Neural progenitor cell (in vitro differentiated cells): ENCODE measurements around the gene EXOC8. TPM values are rescaled to one million over a fixed set of nuclear protein-coding genes. Genes with fewer than 3 reads are reported as not detected.

ENCODE experiments used
- DNase-seq: peaks from one replicate; pipeline ENCODE4 v3.0.0-alpha.2; 2016; ENCODE audit warnings: low spot score
- H2AFZ ChIP-seq: fragments of 200-600 bp; sonication (generic); replicated peaks from 2 replicates; pipeline ENCODE4 v1.6.1; 2016; ENCODE audit warnings: antibody characterized with exemption
- H3F3A ChIP-seq: fragments of 200-600 bp; sonication (generic); 2 replicates; pipeline ENCODE4 v1.6.1; 2016; ENCODE audit warnings: antibody characterized with exemption, low read depth
- H3K27ac ChIP-seq: fragments of 200-600 bp; sonication (generic); 2 replicates; pipeline ENCODE4 v1.5.1; 2016; ENCODE audit warnings: mild to moderate bottlenecking
- H3K27me3 ChIP-seq: fragments of 200-600 bp; sonication (generic); 2 replicates; pipeline ENCODE4 v1.6.1; 2016; ENCODE audit warnings: mild to moderate bottlenecking, moderate library complexity
- H3K36me3 ChIP-seq: fragments of 200-600 bp; sonication (generic); 2 replicates; pipeline ENCODE4 v1.5.1; 2016
- H3K4me1 ChIP-seq: fragments of 200-600 bp; sonication (generic); 2 replicates; pipeline ENCODE4 v1.6.1; 2016; ENCODE audit warnings: mixed run types
- H3K4me2 ChIP-seq: fragments of 200-600 bp; sonication (generic); 2 replicates; pipeline ENCODE4 v1.6.1; 2016
- H3K4me3 ChIP-seq: fragments of 200-600 bp; sonication (generic); 2 replicates; pipeline ENCODE4 v1.5.1; 2016
- H3K79me2 ChIP-seq: fragments of 200-600 bp; sonication (generic); 2 replicates; pipeline ENCODE4 v1.6.1; 2016; ENCODE audit warnings: low read depth
- H3K9ac ChIP-seq: fragments of 200-600 bp; sonication (generic); 2 replicates; pipeline ENCODE4 v1.6.1; 2016
- H3K9me3 ChIP-seq: fragments of 200-600 bp; sonication (generic); 2 replicates; pipeline ENCODE4 v1.5.1; 2016; ENCODE audit warnings: low read depth
- H4K20me1 ChIP-seq: fragments of 200-600 bp; sonication (generic); 2 replicates; pipeline ENCODE4 v1.6.1; 2016; ENCODE audit warnings: low read depth
- H3K27ac Mint-ChIP-seq: 3 replicates; pipeline ENCODE4 v1.8.0; 2021; ENCODE audit warnings: mixed read lengths
- H3K27me3 Mint-ChIP-seq: 2 replicates; pipeline ENCODE4 v1.8.0; 2022; ENCODE audit warnings: low read depth, mild to moderate bottlenecking, inconsistent platforms, moderate library complexity, mixed read lengths; ENCODE audit not compliant: insufficient read depth
- H3K36me3 Mint-ChIP-seq: 3 replicates; pipeline ENCODE4 v1.8.0; 2021; ENCODE audit warnings: mixed read lengths
- H3K4me1 Mint-ChIP-seq: 3 replicates; pipeline ENCODE4 v1.8.0; 2021; ENCODE audit warnings: mixed read lengths
- H3K4me3 Mint-ChIP-seq: 3 replicates; pipeline ENCODE4 v1.8.0; 2021; ENCODE audit warnings: mild to moderate bottlenecking, moderate library complexity, mixed read lengths
- H3K9me3 Mint-ChIP-seq: 3 replicates; pipeline ENCODE4 v1.8.0; 2020; ENCODE audit warnings: mixed read lengths
- CTCF ChIP-seq: fragments of 200-600 bp; sonication (generic); IDR thresholded peaks from 2 replicates; pipeline ENCODE4 v1.5.1; 2017; ENCODE audit warnings: antibody characterized with exemption, mild to moderate bottlenecking
- EZH2 ChIP-seq: fragments of 200-600 bp; sonication (generic); IDR thresholded peaks from 2 replicates; pipeline ENCODE4 v1.6.1; 2017; ENCODE audit warnings: antibody characterized with exemption, mild to moderate bottlenecking, moderate library complexity
- EZH2phosphoT487 ChIP-seq: fragments of 200-600 bp; sonication (generic); IDR thresholded peaks from 2 replicates; pipeline ENCODE4 v1.6.1; 2017; ENCODE audit warnings: antibody characterized with exemption
- total RNA-seq: library from RNA; depleted of rRNA; stranded (reverse); fragments of >200 nt; gene quantifications from 2 replicates; pipeline ENCODE4 v1.2.3, GENCODE V29; 2015; ENCODE audit warnings: low replicate concordance

The EXOC8 gene
- total RNA-seq, 1 donor from 2014 or later, result 11.8 TPM

DNA sequence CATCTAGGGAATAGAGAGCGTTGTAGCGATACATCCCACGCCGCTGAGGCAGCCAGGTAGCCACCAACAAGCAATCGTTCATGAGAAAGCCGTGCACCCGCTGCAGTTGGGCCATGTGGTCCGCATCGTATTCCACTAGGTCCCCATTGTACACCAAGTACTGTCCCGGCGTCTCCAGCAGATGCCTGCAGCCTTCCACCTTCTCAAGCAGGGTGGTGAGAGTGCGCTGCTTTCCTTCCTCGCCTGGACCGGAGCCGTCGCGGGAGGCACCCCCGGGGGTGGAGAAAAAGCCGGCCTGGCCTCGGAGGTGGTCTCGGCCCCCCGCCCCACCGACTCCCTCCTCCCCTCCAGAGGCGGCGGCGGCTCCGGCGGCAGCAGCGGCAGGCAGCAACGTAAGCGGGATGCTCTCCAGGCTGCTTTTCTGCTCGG, 595 bp downstream of the EXOC8 start:
- Histone ChIP-seq H4K20me1 (peaks cover 22% of the 10 kb centered on the region), H3K4me2 (peak overlapping the region; percentile 97), H3K27me3 (no peaks in the 10 kb centered on the region), H3K9me3 (no peaks in the 10 kb centered on the region), H2AFZ (peak overlapping the region; percentile 92), H3K27ac (no peak overlapping the region), H3F3A (peaks cover 17% of the 10 kb centered on the region), H3K4me1 (peaks cover 44% of the 10 kb centered on the region), H3K9ac (peak overlapping the region; percentile 81), H3K36me3 (no peaks in the 10 kb centered on the region), H3K4me3 (peak overlapping the region; percentile 96), H3K79me2 (peaks cover 72% of the 10 kb centered on the region)
- Mint-ChIP-seq H3K36me3 (peaks cover 8% of the 10 kb centered on the region), H3K9me3 (no peaks in the 10 kb centered on the region), H3K4me1 (peaks cover 48% of the 10 kb centered on the region), H3K27ac (no peak overlapping the region), H3K27me3 (peaks cover 7% of the 10 kb centered on the region), H3K4me3 (peak overlapping the region; percentile 97)
- DNase-seq, result no peak
- TF ChIP-seq EZH2phosphoT487, result no peak
- TF ChIP-seq CTCF, result no peak
- TF ChIP-seq EZH2, result no peak

DNA sequence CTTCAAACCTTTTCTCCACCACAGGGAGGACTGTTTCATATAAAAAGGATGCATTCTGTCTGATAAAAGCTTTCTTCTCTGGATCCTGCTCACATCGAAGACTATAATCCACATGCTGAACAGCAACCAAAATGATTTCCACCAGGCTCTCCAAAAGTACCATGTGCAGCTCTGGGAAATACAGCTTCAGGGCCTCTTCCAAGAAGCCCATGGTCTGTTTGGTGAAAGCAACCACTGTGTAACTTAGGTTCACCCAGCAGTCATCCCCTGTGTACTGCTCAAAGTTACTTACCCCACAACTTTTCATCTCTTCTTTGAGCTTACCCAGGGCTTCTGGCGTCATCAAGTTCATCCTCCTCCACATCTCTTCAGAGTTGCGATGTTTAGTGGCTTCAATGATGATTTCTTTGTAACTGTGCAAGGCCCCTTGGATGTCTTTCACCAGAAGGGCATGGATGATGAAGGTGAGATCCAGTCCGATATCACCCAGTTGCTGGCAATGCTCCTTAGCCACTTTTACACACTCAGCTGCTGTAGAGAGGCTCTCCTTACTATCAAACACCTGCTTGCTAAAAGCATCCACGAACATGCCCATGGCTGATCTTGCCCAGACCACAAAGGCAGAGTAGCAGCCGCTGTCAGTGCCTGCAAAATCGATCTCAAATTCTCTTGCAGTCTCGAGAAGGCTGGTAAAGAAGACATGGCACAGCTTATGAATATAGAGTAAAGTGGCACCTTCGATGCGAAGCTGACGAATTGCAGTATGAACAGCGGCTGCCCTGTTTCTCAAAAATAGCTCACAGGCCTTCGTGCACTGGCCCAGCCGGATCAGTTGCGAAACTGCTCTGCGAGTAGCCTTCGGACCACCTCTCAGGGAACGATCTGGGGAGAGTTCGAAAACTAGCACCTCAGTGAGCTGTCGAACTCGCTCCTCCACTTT, 1.7 kb downstream of the EXOC8 start:
- no peak for TF ChIP-seq EZH2phosphoT487
- peak overlapping the region; percentile 28 for H3K27ac Mint-ChIP-seq
- H3K4me1 ChIP-seq, result peaks cover 44% of the 10 kb centered on the region
- peak overlapping the region; percentile 97 for H3K4me2 ChIP-seq
- peaks cover 7% of the 10 kb centered on the region for H3K27me3 Mint-ChIP-seq
- peaks cover 48% of the 10 kb centered on the region for H3K4me1 Mint-ChIP-seq
- no peak overlapping the region for H3K27ac ChIP-seq
- H3K79me2 ChIP-seq, result peaks cover 72% of the 10 kb centered on the region
- peaks cover 22% of the 10 kb centered on the region for H4K20me1 ChIP-seq
- H3K9me3 ChIP-seq, result no peaks in the 10 kb centered on the region
- peak overlapping the region; percentile 96 for H3K4me3 ChIP-seq
- peaks cover 17% of the 10 kb centered on the region for H3F3A ChIP-seq
- no peaks in the 10 kb centered on the region for H3K36me3 ChIP-seq
- peak overlapping the region; percentile 47 for H3K9ac ChIP-seq
- peak overlapping the region; percentile 97 for H3K4me3 Mint-ChIP-seq
- H3K36me3 Mint-ChIP-seq, result peaks cover 5% of the 10 kb centered on the region
- no peaks in the 10 kb centered on the region for H3K27me3 ChIP-seq
- H2AFZ ChIP-seq, result no peak overlapping the region
- no peak for DNase-seq
- H3K9me3 Mint-ChIP-seq, result no peaks in the 10 kb centered on the region

GRCh38 chr1:231334952-231335351, 2.7 kb downstream of the EXOC8 start:
- Histone ChIP-seq H3K4me2 (peak overlapping the region; percentile 97), H3K9me3 (no peaks in the 10 kb centered on the region), H3K4me3 (peak overlapping the region; percentile 96), H3K4me1 (peaks cover 44% of the 10 kb centered on the region), H3K79me2 (peaks cover 66% of the 10 kb centered on the region), H3F3A (peaks cover 17% of the 10 kb centered on the region), H2AFZ (no peak overlapping the region), H3K9ac (no peak overlapping the region), H3K27me3 (no peaks in the 10 kb centered on the region), H4K20me1 (peaks cover 22% of the 10 kb centered on the region), H3K27ac (no peak overlapping the region), H3K36me3 (no peaks in the 10 kb centered on the region)
- H3K9me3 Mint-ChIP-seq, result no peaks in the 10 kb centered on the region
- H3K4me1 Mint-ChIP-seq, result peaks cover 48% of the 10 kb centered on the region
- no peak overlapping the region for H3K27ac Mint-ChIP-seq
- TF ChIP-seq EZH2 (no peak), CTCF (no peak), EZH2phosphoT487 (no peak)
- peaks cover 5% of the 10 kb centered on the region for H3K36me3 Mint-ChIP-seq
- peaks cover 7% of the 10 kb centered on the region for H3K27me3 Mint-ChIP-seq
- H3K4me3 Mint-ChIP-seq, result peak overlapping the region; percentile 35
- DNase-seq, result no peak
